Neural progenitor cell (in vitro differentiated cells): ENCODE measurements around the gene MYO5A. TPM values are rescaled to one million over a fixed set of nuclear protein-coding genes. Genes with fewer than 3 reads are reported as not detected.

Experiments
- DNase-seq: peaks from one replicate; pipeline ENCODE4 v3.0.0-alpha.2; 2016; ENCODE audit warnings: low spot score
- H2AFZ ChIP-seq: fragments of 200-600 bp; sonication (generic); replicated peaks from 2 replicates; pipeline ENCODE4 v1.6.1; 2016; ENCODE audit warnings: antibody characterized with exemption
- H3F3A ChIP-seq: fragments of 200-600 bp; sonication (generic); 2 replicates; pipeline ENCODE4 v1.6.1; 2016; ENCODE audit warnings: antibody characterized with exemption, low read depth
- H3K27ac ChIP-seq: fragments of 200-600 bp; sonication (generic); 2 replicates; pipeline ENCODE4 v1.5.1; 2016; ENCODE audit warnings: mild to moderate bottlenecking
- H3K27me3 ChIP-seq: fragments of 200-600 bp; sonication (generic); 2 replicates; pipeline ENCODE4 v1.6.1; 2016; ENCODE audit warnings: mild to moderate bottlenecking, moderate library complexity
- H3K36me3 ChIP-seq: fragments of 200-600 bp; sonication (generic); 2 replicates; pipeline ENCODE4 v1.5.1; 2016
- H3K4me1 ChIP-seq: fragments of 200-600 bp; sonication (generic); 2 replicates; pipeline ENCODE4 v1.6.1; 2016; ENCODE audit warnings: mixed run types
- H3K4me2 ChIP-seq: fragments of 200-600 bp; sonication (generic); 2 replicates; pipeline ENCODE4 v1.6.1; 2016
- H3K4me3 ChIP-seq: fragments of 200-600 bp; sonication (generic); 2 replicates; pipeline ENCODE4 v1.5.1; 2016
- H3K79me2 ChIP-seq: fragments of 200-600 bp; sonication (generic); 2 replicates; pipeline ENCODE4 v1.6.1; 2016; ENCODE audit warnings: low read depth
- H3K9ac ChIP-seq: fragments of 200-600 bp; sonication (generic); 2 replicates; pipeline ENCODE4 v1.6.1; 2016
- H3K9me3 ChIP-seq: fragments of 200-600 bp; sonication (generic); 2 replicates; pipeline ENCODE4 v1.5.1; 2016; ENCODE audit warnings: low read depth
- H4K20me1 ChIP-seq: fragments of 200-600 bp; sonication (generic); 2 replicates; pipeline ENCODE4 v1.6.1; 2016; ENCODE audit warnings: low read depth
- H3K27ac Mint-ChIP-seq: 3 replicates; pipeline ENCODE4 v1.8.0; 2021; ENCODE audit warnings: mixed read lengths
- H3K27me3 Mint-ChIP-seq: 2 replicates; pipeline ENCODE4 v1.8.0; 2022; ENCODE audit warnings: low read depth, mild to moderate bottlenecking, inconsistent platforms, moderate library complexity, mixed read lengths; ENCODE audit not compliant: insufficient read depth
- H3K36me3 Mint-ChIP-seq: 3 replicates; pipeline ENCODE4 v1.8.0; 2021; ENCODE audit warnings: mixed read lengths
- H3K4me1 Mint-ChIP-seq: 3 replicates; pipeline ENCODE4 v1.8.0; 2021; ENCODE audit warnings: mixed read lengths
- H3K4me3 Mint-ChIP-seq: 3 replicates; pipeline ENCODE4 v1.8.0; 2021; ENCODE audit warnings: mild to moderate bottlenecking, moderate library complexity, mixed read lengths
- H3K9me3 Mint-ChIP-seq: 3 replicates; pipeline ENCODE4 v1.8.0; 2020; ENCODE audit warnings: mixed read lengths
- CTCF ChIP-seq: fragments of 200-600 bp; sonication (generic); IDR thresholded peaks from 2 replicates; pipeline ENCODE4 v1.5.1; 2017; ENCODE audit warnings: antibody characterized with exemption, mild to moderate bottlenecking
- EZH2 ChIP-seq: fragments of 200-600 bp; sonication (generic); IDR thresholded peaks from 2 replicates; pipeline ENCODE4 v1.6.1; 2017; ENCODE audit warnings: antibody characterized with exemption, mild to moderate bottlenecking, moderate library complexity
- EZH2phosphoT487 ChIP-seq: fragments of 200-600 bp; sonication (generic); IDR thresholded peaks from 2 replicates; pipeline ENCODE4 v1.6.1; 2017; ENCODE audit warnings: antibody characterized with exemption
- total RNA-seq: library from RNA; depleted of rRNA; stranded (reverse); fragments of >200 nt; gene quantifications from 2 replicates; pipeline ENCODE4 v1.2.3, GENCODE V29; 2015; ENCODE audit warnings: low replicate concordance

The MYO5A gene
- total RNA-seq, 1 donor from 2014 or later = 34.3 TPM

DNA sequence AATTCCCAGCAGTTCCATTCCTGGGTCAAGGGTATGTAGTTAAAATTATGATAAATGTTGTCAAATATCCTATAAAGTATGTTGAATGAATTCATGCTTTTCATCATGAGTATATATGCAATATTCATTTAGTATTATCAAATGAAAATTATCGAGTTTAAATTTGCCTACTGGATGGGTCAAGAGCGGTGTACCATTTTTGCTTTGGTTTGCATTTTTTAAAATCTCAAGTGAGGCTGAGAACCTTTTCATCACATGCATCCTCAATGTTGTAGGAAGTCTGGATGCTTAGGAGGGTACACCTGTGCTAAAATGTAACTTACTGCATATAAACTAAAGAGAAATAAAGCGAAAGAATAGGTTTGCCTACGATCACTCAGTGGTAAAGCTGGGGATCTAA is 137.6 kb downstream of the MYO5A start:
- H3F3A ChIP-seq = no peaks in the 10 kb centered on the region
- H4K20me1 ChIP-seq = peaks cover 3% of the 10 kb centered on the region
- no peak overlapping the region for H3K27ac Mint-ChIP-seq
- H3K36me3 ChIP-seq = no peaks in the 10 kb centered on the region
- no peak overlapping the region for H2AFZ ChIP-seq
- H3K4me1 ChIP-seq = peaks cover 8% of the 10 kb centered on the region
- H3K9me3 Mint-ChIP-seq = no peaks in the 10 kb centered on the region
- H3K27me3 ChIP-seq = no peaks in the 10 kb centered on the region
- peaks cover 3% of the 10 kb centered on the region for H3K4me1 Mint-ChIP-seq
- H3K9me3 ChIP-seq = no peaks in the 10 kb centered on the region
- peaks cover 16% of the 10 kb centered on the region for H3K36me3 Mint-ChIP-seq
- no peak overlapping the region for H3K27ac ChIP-seq
- peaks cover 2% of the 10 kb centered on the region for H3K27me3 Mint-ChIP-seq
- no peak overlapping the region for H3K9ac ChIP-seq
- TF ChIP-seq CTCF = no peak
- no peak for TF ChIP-seq EZH2
- TF ChIP-seq EZH2phosphoT487 = no peak
- no peak overlapping the region for H3K4me3 Mint-ChIP-seq
- no peak overlapping the region for H3K4me2 ChIP-seq
- no peak overlapping the region for H3K4me3 ChIP-seq
- DNase-seq = no peak
- H3K79me2 ChIP-seq = no peaks in the 10 kb centered on the region

DNA sequence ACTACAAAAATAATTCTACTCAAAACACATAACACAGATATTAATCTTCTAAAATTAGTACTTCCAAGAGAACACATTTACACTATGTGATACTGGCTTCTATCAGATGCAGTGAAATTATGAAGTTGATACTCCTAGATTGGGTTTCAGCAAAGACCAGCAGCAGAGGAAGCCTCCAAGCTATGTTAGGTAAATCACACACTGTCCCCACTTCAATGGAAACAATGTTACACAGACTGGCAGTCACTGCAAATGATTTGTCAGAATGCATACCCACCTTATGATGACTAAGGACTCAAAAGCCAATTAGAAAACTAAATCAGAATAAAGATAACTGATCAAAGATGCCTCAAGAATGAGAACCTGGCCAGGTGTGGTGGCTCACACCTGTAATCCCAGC is 143.0 kb downstream of the MYO5A start:
- H3K27me3 Mint-ChIP-seq = no peaks in the 10 kb centered on the region
- no peak overlapping the region for H3K4me3 ChIP-seq
- H2AFZ ChIP-seq = no peak overlapping the region
- H4K20me1 ChIP-seq = no peaks in the 10 kb centered on the region
- H3K9me3 ChIP-seq = no peaks in the 10 kb centered on the region
- H3K4me2 ChIP-seq = no peak overlapping the region
- no peak overlapping the region for H3K4me3 Mint-ChIP-seq
- no peak overlapping the region for H3K9ac ChIP-seq
- TF ChIP-seq EZH2phosphoT487 (no peak), CTCF (no peak), EZH2 (no peak)
- DNase-seq = no peak
- no peaks in the 10 kb centered on the region for H3K9me3 Mint-ChIP-seq
- no peaks in the 10 kb centered on the region for H3F3A ChIP-seq
- H3K79me2 ChIP-seq = no peaks in the 10 kb centered on the region
- no peaks in the 10 kb centered on the region for H3K4me1 Mint-ChIP-seq
- H3K36me3 Mint-ChIP-seq = peaks cover 20% of the 10 kb centered on the region
- no peak overlapping the region for H3K27ac Mint-ChIP-seq
- H3K4me1 ChIP-seq = no peaks in the 10 kb centered on the region
- peaks cover 4% of the 10 kb centered on the region for H3K36me3 ChIP-seq
- H3K27ac ChIP-seq = no peak overlapping the region
- H3K27me3 ChIP-seq = no peaks in the 10 kb centered on the region

DNA sequence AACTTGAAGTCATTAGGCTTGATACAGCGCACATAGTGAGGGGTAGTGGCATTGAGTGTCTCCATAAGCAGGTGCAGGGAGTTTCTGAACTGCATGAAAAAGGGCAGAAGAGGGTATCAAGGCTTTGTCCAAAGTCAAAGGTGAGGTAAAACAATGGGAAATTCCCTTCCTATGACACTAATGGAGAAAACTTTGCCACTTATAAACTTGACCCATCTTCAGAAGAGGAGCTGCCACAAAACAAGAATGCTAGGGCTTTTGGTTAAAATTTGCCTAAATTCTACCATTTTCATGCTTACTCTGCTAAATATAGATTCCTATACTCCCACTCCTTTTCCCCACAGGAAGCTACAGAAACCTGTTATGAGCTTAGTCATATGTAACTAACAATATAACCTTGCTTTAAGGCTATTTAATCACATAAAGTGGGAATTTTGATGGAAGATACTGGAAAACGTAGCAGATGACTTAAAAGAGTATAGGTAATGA is 145.5 kb downstream of the MYO5A start:
- no peaks in the 10 kb centered on the region for H4K20me1 ChIP-seq
- H2AFZ ChIP-seq = no peak overlapping the region
- no peaks in the 10 kb centered on the region for H3K79me2 ChIP-seq
- no peaks in the 10 kb centered on the region for H3K27me3 ChIP-seq
- no peaks in the 10 kb centered on the region for H3F3A ChIP-seq
- no peaks in the 10 kb centered on the region for H3K27me3 Mint-ChIP-seq
- no peaks in the 10 kb centered on the region for H3K4me1 ChIP-seq
- H3K36me3 ChIP-seq = peaks cover 4% of the 10 kb centered on the region
- no peaks in the 10 kb centered on the region for H3K9me3 Mint-ChIP-seq
- H3K9me3 ChIP-seq = no peaks in the 10 kb centered on the region
- H3K9ac ChIP-seq = no peak overlapping the region
- no peak for TF ChIP-seq EZH2
- TF ChIP-seq EZH2phosphoT487 = no peak
- TF ChIP-seq CTCF = no peak
- no peak overlapping the region for H3K4me2 ChIP-seq
- DNase-seq = no peak
- no peaks in the 10 kb centered on the region for H3K4me1 Mint-ChIP-seq
- no peak overlapping the region for H3K27ac Mint-ChIP-seq
- H3K27ac ChIP-seq = no peak overlapping the region
- no peak overlapping the region for H3K4me3 ChIP-seq
- peaks cover 13% of the 10 kb centered on the region for H3K36me3 Mint-ChIP-seq
- no peak overlapping the region for H3K4me3 Mint-ChIP-seq
